Stimulated activated CD4-positive, alpha-beta T cell treated with anti-CD3 and anti-CD28 coated beads, Interleukin-4, amount 100 ng/mL, for 1 hour (primary cell): Measurements from ENCODE around the gene SPATA31E1.
"Not testable (repeated sequence)": the region's sequence is repeated elsewhere in the genome, so short reads cannot be mapped to it uniquely, and the experiment has no call there.

Source experiments
- DNase-seq: peaks from one replicate; pipeline ENCODE4 v3.0.0-alpha.2; 2020

Gene SPATA31E1

DNA sequence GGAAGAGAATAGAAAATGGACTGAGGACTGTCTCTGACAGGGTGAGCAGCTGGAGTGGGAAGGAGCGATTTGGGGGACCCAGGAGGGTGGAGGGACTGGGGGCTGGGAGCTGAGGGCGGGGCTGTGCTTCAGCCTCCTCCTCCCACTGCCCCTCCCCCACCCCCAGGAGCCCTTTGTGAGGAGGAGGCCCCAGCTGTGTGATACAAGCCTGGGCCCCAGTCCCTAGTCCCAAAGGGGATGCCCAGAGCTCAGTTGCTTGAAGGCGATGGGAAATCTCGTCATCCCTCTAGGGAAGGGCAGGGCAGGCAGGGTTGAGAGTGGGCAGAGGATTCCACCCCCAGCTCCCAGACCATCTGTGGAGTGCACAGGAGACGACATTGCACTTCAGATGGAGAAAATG lies at the start of gene SPATA31E1:
SPATA31E1 (plus strand) TSS at position 251 of the 400 bp plus-strand sequence; CDS start at position 266, 15 bp downstream.
- DNase-seq, result no peak

DNA sequence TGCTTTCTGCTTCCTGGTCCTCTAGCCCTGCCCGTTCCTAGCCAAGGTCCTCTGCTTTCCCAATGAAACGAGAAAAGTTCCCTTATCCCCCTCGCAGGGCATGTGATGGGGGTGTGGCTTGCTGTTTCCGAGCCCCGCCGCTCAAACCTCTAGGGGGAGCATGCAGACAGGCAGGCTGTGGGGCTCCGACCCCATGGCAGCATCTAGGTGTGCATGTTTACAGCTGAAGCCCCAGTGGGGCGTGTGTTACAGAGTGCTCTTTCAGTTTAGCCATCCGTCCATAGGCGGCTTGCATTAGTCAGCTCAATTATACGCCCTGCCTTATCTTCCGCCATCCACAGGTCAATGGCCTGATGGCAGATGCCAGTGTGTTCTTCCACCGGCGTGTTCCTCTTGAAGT lies 48.3 kb upstream of the SPATA31E1 start:
- no peak for DNase-seq

GRCh38 chr9:87836536-87836935 lies 46.1 kb upstream of the SPATA31E1 start:
- no peak for DNase-seq

- DNase-seq, result no peak
These were observed 45.5 kb upstream of the SPATA31E1 start for GRCh38 chr9:87836951-87837705.

- DNase-seq, result no peak
These were observed 42.5 kb upstream of the SPATA31E1 start for GRCh38 chr9:87840134-87840533.

DNA sequence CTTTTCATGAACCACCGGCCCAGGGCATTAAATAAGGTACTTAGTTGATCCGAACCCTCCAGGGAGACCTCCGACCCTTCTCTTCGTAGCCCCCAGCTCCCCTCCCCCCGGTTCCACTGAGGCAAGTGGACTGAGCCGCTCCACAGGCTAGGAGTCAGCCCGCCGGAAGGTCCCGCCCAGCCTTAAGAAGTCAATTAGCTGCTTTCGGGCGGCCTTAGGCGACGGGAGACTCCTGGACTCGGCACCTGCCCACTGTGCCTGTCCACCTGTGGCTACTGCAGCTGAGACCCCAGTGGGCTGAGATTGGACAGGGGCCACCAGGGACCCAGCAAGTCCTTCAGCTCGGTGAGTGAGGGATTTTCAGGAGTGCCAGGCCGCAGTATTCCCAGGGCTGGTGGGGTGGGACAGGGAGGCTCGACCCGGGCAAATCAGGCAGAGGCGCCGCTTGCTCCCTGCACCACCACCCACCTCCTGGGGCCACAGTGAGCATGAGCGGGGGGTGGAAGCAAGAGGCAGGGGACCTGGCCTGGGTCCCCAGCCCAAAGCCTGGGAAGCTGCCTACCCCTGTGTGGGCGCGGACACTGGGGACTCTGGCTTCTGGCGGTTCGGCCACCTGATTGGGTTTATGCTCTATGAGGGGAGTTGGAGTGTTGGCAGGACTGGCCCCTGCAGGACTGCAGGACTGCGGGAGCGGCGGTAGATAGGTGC lies 39.6 kb upstream of the SPATA31E1 start:
- DNase-seq, result no peak

DNA sequence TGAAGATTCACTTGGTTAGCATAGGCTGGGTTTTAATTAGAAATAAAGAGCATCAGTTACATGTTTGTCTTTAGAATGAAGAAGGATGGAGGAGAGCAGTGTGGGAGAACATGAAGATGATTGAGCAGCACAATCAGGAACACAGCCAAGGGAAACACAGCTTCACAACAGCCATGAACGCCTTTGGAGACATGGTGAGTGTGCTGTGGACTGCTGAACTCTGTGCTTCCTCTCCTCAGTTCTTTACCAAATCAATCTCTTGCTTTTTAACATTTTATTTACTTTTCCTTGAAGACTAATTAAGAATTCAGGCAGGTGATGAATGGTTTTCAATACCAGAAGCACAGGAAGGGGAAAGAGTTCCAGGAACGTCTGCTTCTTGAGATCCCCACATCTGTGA lies 38.2 kb upstream of the SPATA31E1 start:
- no peak for DNase-seq

GRCh38 chr9:87847817-87848216 lies 34.9 kb upstream of the SPATA31E1 start:
- DNase-seq, result not testable (repeated sequence)

GRCh38 chr9:87849144-87849758 lies 33.4 kb upstream of the SPATA31E1 start:
- DNase-seq, result no peak

DNA sequence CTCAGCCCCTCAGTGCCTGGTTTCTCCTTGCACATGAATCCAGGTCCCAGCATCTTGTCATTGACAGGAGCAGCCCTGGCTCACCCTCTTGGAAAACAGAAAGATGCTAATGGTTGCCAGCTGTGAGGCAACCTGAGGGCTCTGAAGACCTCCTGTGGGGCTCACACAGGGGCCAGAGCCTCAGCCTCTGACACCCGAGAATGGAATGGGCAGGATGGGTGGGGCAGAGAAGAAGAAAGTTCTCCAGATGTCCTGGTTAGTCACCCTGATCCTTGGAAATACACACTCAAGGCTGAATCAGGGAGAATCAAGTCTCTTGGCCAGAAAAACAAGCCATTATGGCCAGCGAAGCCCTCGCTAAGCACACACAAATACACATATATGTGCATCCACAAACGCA lies 32.3 kb upstream of the SPATA31E1 start:
- DNase-seq, result no peak

- not testable (repeated sequence) for DNase-seq
These were observed 31.5 kb upstream of the SPATA31E1 start for GRCh38 chr9:87851186-87851585.

DNA sequence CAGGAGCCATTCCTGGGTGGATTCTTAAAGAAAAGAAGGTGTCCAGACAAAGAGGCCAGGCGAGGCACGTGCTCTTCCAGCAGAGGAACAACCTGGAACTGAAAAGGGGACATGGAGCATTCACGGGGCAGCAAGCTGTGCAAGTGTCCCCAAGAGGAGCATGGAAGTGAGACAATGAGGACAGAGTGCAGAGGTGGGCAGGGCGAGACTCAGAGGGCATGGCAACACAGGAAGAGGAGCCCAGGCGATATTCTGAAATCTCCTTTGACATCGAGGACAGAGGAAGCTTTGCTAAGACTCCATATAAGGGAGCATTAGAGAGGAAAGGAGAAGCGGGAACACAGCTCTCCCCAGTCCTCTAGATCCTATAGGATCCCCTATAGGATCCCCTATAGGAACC lies 29.4 kb upstream of the SPATA31E1 start:
- DNase-seq, result no peak

GRCh38 chr9:87853876-87854579 lies 28.6 kb upstream of the SPATA31E1 start:
- no peak for DNase-seq

- no peak for DNase-seq
These were observed 28.1 kb upstream of the SPATA31E1 start for GRCh38 chr9:87854580-87854955.

GRCh38 chr9:87855061-87855460 lies 27.6 kb upstream of the SPATA31E1 start:
- no peak for DNase-seq

- DNase-seq, result no peak
These were observed 25.3 kb upstream of the SPATA31E1 start for GRCh38 chr9:87857141-87857947.

DNA sequence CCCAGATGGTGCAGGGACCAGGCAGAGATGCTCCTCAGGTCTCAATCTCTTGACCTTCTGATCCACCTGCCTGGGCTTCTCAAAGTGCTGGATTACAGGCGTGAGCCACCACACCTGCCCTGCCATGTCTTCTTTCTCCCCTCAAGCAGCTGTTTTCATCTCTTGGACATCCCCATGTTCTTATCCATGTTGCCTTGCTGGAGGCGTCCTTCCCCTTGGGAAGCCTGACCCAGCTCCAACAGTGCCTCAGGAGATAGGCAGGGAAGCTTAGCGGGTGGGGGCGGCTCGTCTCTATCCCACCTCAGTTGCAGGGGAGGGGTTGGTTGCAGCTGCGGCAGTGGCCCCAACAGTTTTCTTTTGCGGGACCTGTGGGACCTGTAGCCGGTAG lies 24.7 kb upstream of the SPATA31E1 start:
- DNase-seq, result no peak

GRCh38 chr9:87859137-87859536 lies 23.5 kb upstream of the SPATA31E1 start:
- DNase-seq, result no peak

DNA sequence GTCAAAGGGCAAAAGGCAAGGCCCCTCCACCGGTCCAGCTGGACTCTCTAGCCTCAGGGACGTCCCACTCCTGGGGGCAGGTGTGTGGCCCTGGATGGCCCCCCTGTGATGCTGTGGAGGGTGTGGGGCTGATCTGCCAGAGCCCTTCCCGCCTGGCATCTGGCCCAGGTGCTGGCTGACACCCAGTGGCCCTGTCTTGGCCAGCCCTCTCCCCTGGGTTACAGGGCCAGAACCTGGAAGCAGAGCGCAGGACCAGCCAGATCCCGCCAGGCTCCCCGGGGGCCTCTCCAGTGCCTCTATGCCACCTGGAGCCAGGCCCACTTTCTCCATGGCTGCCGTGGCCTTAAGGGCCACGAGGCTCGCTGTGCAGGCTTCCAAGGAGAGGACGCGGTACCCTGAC lies 22.9 kb upstream of the SPATA31E1 start:
- DNase-seq, result no peak

- DNase-seq, result no peak
These were observed 21.3 kb upstream of the SPATA31E1 start for GRCh38 chr9:87861332-87861731.

DNA sequence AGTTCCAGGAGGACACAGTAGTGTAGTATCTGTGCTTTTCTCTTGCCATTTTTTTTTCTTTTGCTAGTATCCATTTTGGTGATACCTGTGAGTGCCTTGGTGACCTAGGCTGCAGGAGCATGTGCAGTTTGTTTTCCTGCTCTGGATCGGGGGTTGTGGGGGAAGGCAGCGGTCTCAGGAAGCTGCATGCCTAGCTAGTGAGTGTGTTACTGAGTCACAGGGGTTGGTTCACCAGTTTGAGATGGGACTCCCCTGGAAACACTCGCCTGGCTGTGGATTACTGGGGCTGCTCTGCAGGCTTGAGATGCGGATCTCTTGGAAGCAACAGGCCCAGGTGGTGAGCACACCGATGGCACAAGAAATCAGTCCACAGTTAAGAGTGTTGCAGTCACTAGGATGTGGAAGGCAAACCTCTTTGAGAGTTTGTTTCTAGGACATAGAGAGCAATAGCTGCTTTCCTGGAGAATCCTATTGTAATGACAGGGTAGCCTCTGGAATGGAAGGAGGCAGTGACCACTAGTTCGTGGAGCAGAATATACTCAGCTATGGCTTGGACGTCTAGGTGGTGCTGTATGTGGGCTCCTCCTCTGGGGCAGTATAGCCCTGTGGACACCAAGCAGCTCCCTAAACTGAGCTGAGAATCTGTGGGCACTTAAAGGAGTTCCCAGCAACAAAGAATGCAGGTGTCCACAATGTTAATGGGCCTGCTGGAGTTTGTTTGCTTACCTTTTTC lies 20.0 kb upstream of the SPATA31E1 start:
- DNase-seq, result no peak
